K562 (cell line): Measurements from ENCODE around the gene DNM1. TPM values are rescaled to one million over a fixed set of nuclear protein-coding genes. Genes with fewer than 3 reads are reported as not detected.

Experiments
- BACH1 ChIP-seq: fragments of 200-800 bp; sonication (Bioruptor generic); IDR thresholded peaks from 2 replicates; pipeline ENCODE4 v1.6.1; 2016; ENCODE audit warnings: missing genetic modification characterization, missing compliant biosample characterization
- CREB1 ChIP-seq, 2 experiments: sonication (generic) in 1 of 2; formaldehyde crosslinking in 1 of 2; IDR thresholded peaks; 2 replicates each; pipeline versions ENCODE4 v1.6.1 to v1.8.0; 2012 to 2022; ENCODE audit warnings: inconsistent platforms in 1 of 2, mild to moderate bottlenecking in 1 of 2, missing genetic modification reagents in 1 of 2, moderate library complexity in 1 of 2
- HNRNPL ChIP-seq: fragments of 200-400 bp; formaldehyde crosslinking; IDR thresholded peaks from 2 replicates; pipeline ENCODE4 v1.6.1; 2017; ENCODE audit warnings: low read depth, mild to moderate bottlenecking, low read length
- HOMEZ ChIP-seq: fragments of 250-450 bp; sonication (Bioruptor Pico); IDR thresholded peaks from 2 replicates; pipeline ENCODE4 v1.4.0; 2020; ENCODE audit warnings: mild to moderate bottlenecking, moderate library complexity
- JUND ChIP-seq, 2 experiments: IDR thresholded peaks; 2 replicates in 1 of 2; 3 replicates in 1 of 2; pipeline ENCODE4 v1.6.1; 2011; ENCODE audit warnings: borderline replicate concordance in 2 of 2, low read depth in 2 of 2, low read length in 2 of 2, improper control_type of control experiment in 1 of 2, missing biosample characterization in 1 of 2, missing genetic modification characterization in 1 of 2, missing genetic modification reagents in 1 of 2
- REST ChIP-seq, 2 experiments: fragments of 450-650 bp; formaldehyde crosslinking in 1 of 2; IDR thresholded peaks; 2 replicates each; pipeline versions ENCODE4 v1.4.0 to v1.6.1; 2014 to 2020; ENCODE audit warnings: mild to moderate bottlenecking in 2 of 2, borderline replicate concordance in 1 of 2, low read depth in 1 of 2
- STAT6 ChIP-seq: sonication (generic); formaldehyde crosslinking; IDR thresholded peaks from 2 replicates; pipeline ENCODE4 v1.8.1; 2023; ENCODE audit warnings: mild to moderate bottlenecking, missing genetic modification reagents
- ZBTB2 ChIP-seq: fragments of 450-650 bp; IDR thresholded peaks from 2 replicates; pipeline ENCODE4 v1.6.1; 2016; ENCODE audit warnings: antibody characterized with exemption
- ZKSCAN8 ChIP-seq: fragments of 200-800 bp; sonication (Bioruptor generic); IDR thresholded peaks from 2 replicates; pipeline ENCODE4 v1.6.1; 2016; ENCODE audit warnings: missing genetic modification characterization, missing compliant biosample characterization
- ZNF23 ChIP-seq: fragments of 250-450 bp; sonication (Bioruptor Pico); IDR thresholded peaks from 2 replicates; pipeline ENCODE4 v1.4.0; 2020; ENCODE audit warnings: mild to moderate bottlenecking
- polyA plus RNA-seq, 8 experiments: library from polyadenylated mRNA; depleted of rRNA in 4 of 8; stranded (reverse) in 5 of 8; unstranded in 3 of 8; fragments of >200 nt; fragmentation: Nextera tagmentation in 2 of 8; fragmentation: Illumina TruSeq in 1 of 8; extraction: Ambion mirVana in 2 of 8; extraction: Trizol in 1 of 8; gene quantifications; 2 replicates each; pipeline versions ENCODE4 v1.2.1 to v1.2.3, GENCODE V29; 2011 to 2014; ENCODE audit warnings: inconsistent platforms in 1 of 8, missing spikeins in 1 of 8
- total RNA-seq, 7 experiments: library from RNA; depleted of rRNA in 6 of 7; stranded (reverse); fragments of >200 nt in 6 of 7; fragmentation: Illumina TruSeq in 2 of 7; extraction: Trizol in 2 of 7; gene quantifications; 2 replicates each; pipeline versions ENCODE4 v1.2.1 to v1.2.3, GENCODE V29; 2011 to 2021; ENCODE audit warnings: low replicate concordance in 1 of 7

The DNM1 gene
- total and polyA plus RNA-seq, 9 of the 15 experiments (the other 6 are each of a cell fraction or from before 2014, with no cell fraction given), result 0.39 to 23.1 (median 9.1) TPM

- TF ChIP-seq REST (IDR thresholded peaks at IDR 0.05; ENCODE audit: borderline replicate concordance), result no peak
- TF ChIP-seq REST (CRISPR knock-in tag; IDR thresholded peaks at IDR 0.05; ENCODE audit: low read depth), result peak; percentile 76; the same call in 1 of the 2 replicates
- TF ChIP-seq HNRNPL, result 0 out of 2 replicates have a peak, but pooled peaks have one; percentile 35
- TF ChIP-seq CREB1 (IDR thresholded peaks at IDR 0.05), result peak; percentile 67
- TF ChIP-seq CREB1 (CRISPR knock-in tag; IDR thresholded peaks at IDR 0.05), result no peak
- peak; percentile 84; the same call in 1 of the 2 replicates for TF ChIP-seq HOMEZ (CRISPR knock-in tag)
- no peak for TF ChIP-seq ZKSCAN8
- peak; percentile 76 for TF ChIP-seq ZBTB2
- no peak for TF ChIP-seq BACH1
- TF ChIP-seq STAT6, result peak; percentile 94; the same call in 1 of the 2 replicates
- TF ChIP-seq JUND (IDR thresholded peaks at IDR 0.05; ENCODE audit: borderline replicate concordance, low read depth, low read length), result peak; percentile 28; the same call in 1 of the 2 replicates
- peak; percentile 8; the same call in 1 of the 3 replicates for TF ChIP-seq JUND (tag; IDR thresholded peaks at IDR 0.05; ENCODE audit: borderline replicate concordance, low read depth, low read length)
- TF ChIP-seq ZNF23 (CRISPR knock-in tag), result no peak
Observed at GRCh38 chr9:128249908-128250838, 47.0 kb downstream of the DNM1 start (continued).
